NCI-H2081 treated with DMSO at 0.1 percent for 48 hours (cell line): ENCODE data around the gene PPP1CC.
"Not testable (repeated sequence)": the region's sequence is repeated elsewhere in the genome, so short reads cannot be mapped to it uniquely, and the experiment has no call there.

ENCODE experiments used
- DNase-seq: peaks from one replicate; lab custom pipeline; 2025; lab: John Stamatoyannopoulos, UW

The PPP1CC gene

DNA sequence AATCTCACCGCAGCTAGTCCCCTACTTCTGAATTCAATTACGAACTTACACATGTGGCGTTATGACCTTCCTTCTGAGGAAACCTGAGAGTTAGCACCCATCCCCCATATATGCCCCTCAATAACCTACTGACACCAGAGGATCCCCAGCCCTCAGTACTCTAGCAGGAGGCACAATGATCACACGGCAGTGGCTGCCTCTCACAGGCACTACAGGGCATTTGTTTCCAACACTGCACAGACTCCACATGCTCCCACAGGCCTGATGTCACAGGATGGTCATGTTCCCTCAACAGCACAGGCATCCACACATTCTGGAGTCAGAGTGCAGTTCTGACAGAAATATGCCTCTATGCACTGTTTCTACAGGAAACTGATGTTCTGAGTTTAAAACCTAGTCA, 17.4 kb downstream of the PPP1CC start:
- no peak for DNase-seq

DNA sequence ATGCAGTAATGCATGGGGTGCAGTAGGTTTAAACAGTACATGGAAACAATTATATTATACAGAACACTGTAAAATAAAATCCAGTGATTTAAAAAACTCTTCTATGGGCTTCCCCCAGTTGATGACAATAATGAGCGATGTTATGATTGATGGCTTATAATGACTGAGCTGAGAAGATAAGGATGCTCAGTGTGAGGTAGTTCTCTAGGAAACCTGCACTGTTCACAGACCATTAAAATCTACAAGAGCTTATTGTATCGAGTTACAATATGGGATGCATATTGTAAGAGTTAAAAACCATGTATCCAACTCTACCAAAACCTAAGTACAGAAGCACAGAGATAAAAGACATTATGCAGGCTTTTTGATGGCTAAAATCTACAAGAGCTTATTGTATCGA, 19.8 kb downstream of the PPP1CC start:
- DNase-seq = not testable (repeated sequence)

DNA sequence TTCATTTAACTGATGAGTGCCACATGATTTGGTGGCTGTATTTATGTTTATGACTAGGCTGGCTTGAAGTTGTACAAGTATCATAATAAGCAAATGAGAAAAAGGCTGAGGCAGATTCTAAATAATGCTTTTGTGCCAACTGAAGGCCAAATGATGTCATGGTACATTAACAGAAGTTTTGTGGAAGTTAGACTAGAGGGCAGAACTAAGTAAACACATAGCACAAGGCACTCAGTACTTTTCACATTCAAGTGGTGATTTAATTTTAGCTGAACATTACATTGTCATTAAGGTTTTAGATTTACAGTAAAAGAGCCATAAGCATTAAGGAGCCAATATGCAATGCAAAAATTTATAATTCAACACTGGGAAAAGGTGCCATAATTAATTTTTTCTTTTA, 21.1 kb downstream of the PPP1CC start:
- no peak for DNase-seq

DNA sequence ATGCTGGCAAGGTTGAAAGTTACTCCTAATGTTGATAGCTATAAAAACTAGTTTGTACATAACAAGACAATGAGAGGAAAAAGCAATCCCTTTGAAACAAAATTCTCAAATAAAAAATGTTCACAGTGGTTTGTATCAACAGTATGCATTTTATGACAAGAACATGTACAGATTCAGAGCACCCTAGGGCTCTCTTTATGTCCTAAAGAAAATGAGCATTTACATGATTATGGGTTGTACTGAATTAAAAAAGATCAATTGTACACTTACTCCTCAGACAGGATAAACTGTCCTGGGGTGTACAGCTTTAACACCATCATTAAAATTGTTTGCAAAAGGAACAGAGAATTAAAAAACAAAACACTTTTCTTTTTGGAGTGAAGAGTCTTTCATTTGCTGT, 22.2 kb downstream of the PPP1CC start:
- DNase-seq = no peak

DNA sequence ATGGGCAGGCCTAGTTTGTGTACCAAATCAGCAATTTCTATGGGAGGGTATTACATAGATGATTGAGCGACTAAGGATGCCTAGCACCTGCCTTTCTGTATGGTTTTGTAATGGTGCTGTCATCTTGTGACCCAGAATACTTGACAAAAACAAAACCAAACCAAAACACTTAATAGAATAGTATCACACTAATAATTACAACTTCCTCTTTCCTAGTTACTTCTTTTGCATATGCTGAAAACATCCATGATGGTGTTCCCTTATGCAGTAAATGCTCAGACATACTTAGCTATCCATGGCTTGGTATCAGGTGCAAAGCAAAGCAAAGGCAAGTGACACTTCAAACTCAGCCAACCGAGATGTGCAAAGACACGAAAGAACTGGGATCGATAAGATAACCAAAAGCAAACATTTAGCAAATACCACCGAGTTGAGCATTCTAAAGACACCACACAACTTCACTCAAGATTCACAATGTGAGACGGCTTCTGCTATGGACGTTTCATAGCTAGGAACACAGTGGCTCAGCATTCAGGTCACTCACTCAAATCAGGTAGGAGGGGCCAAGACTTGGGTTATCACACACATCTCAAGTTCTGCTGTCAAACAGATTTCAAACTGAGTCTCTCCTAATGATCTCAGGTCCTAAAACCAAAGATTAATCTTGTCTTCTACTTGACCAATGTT, 24.3 kb downstream of the PPP1CC start:
- DNase-seq = no peak

DNA sequence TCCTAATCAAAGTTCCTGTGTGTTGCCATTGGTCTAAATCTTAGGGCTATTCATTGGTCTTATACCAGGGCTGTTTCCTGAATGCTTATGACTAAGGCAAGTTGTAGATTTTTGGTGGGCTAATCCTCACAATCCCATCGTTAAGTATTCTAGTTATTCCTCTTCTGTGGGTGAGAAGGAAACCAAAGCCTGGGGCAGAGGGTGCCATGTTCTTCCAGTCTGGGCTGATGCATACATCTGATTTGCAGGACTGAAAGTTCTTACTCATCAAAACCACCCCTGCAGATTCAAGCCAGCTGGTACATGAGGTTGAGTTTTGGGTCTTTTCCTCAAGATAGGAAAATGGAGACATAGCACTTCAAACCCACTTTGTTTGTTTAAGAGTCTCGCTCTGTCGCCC, 25.7 kb downstream of the PPP1CC start:
- DNase-seq = no peak

DNA sequence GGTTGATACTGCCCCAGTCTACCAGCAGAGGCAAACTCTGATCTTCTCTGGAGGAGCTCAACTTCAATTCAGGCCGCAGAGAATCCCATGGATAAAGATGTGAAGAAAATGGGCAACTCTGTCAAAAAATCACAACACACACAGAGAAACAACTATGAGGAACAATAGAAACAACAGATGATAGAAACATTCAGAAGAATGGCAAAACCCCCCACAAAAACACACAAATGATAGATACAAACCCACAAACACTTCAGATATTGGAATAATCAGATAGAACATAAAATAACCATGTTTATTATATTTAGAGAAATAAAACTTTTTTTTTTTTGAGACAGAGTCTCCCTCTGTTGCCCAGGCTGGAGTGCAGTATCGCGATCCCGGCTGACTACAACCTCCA, 33.8 kb downstream of the PPP1CC start:
- no peak for DNase-seq

DNA sequence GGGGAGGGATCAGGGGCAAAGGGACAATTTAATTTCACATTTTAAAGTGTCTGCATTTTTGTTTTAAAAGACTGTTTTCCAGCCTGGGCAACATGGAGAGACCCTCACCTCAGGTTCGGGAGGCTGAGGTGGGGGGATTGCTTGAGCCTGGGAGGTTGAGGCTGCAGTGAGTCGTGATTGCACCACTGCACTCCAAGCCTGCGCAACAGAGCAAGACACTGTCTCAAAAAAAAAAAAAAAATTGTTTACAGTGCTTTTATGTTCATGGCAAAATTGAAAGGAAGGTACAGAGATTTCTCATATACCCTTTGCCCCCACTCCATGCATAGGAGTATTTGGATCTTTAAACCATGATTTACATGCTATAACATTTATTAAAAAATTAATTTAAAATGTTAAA, 37.4 kb downstream of the PPP1CC start:
- no peak for DNase-seq

DNA sequence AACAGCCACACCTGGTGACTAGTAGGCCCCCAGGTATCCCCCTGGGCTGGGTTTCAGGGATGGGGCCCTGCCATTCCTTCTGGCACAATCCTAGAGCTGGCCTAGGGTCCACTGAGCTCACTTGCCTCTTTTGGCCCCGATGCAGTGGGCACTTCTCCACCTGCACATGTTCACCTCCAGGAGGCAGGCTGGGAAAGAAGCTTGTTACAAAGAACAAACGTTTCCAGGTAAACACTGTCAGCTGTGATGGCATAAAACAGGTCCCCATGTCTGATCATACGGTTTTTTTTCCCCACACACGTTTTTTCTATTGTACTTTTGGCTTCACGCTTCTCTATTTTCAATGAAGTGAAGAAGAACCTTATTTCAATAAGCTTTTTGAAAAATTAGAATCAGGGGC, 37.9 kb downstream of the PPP1CC start:
- DNase-seq = no peak

DNA sequence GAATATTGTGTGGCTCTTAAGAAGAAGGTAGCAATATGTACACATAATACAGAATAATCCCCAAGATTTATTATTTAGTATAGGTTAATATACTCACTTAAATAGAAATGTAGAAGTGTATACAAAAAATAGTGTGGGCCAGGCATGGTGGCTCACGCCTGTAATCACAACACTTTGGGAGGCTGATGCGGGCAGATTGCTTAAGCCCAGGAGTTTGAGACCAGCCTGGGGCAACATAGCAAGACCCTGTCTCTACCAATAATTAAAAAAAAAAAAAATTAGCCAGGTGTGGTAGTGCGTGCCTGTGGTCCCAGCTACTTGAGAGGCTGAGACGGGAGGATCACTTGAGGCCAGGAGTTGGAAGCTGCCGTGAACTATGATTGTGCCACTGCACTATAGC, 38.5 kb downstream of the PPP1CC start:
- no peak for DNase-seq

DNA sequence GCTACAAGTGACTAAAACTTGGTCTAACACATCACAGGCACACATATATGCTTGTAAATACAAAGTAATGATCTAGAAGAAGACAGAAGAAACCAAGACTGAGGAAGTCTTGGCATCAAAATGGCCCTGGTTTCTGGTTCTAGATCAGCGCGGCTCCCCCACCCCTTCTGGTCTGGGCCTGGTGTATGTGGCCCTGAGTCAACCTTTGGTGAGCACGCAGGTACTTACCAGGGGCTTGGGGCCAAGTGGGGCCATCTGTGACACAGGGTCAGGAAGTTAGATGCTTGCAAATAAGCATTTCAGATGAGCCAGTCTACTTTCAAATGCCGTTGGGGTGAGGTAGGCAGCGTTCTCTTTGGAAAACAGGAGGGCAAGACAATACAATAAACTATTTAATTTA, 40.6 kb downstream of the PPP1CC start:
- no peak for DNase-seq

DNA sequence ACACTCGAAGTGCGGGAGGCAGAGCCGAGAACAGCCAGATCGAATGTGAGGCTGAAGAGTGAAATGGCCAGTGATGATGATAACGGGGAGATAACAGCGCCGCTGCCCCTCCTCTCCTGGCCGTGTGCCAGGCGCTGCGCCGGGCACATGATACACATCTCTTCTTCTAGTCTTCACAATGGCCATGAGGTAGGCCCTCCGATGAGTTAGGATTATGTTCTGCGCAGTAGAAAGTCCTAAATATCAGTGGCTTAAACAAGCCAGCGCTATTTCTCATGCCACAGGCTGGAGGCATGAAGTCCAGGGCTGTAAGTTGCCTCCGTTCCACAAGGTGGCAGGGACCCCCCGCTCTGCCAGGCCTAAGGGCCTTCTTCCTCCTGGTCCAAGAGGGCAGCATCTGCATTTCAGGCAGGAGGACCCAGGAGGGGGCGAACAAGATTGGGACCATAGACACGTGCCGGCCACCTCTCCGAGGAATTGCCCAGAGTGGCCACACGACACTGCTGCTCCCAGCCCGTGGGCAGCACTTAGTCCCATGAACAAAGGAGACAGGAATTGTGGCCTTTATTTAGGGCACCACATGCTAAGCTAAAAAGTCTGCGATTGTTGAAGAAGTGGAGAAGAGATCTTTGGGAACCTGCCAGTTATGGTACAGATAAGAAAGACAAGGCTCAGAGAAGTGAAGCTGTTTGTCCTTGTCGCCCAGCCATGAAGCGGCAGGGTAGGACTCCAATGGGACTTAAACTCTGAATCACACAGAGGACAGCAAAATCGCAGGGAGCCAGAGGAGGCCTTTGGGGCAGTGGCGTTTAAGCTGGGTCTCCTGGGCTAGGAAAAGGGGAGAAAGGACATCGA, 42.9 kb downstream of the PPP1CC start:
- no peak for DNase-seq

DNA sequence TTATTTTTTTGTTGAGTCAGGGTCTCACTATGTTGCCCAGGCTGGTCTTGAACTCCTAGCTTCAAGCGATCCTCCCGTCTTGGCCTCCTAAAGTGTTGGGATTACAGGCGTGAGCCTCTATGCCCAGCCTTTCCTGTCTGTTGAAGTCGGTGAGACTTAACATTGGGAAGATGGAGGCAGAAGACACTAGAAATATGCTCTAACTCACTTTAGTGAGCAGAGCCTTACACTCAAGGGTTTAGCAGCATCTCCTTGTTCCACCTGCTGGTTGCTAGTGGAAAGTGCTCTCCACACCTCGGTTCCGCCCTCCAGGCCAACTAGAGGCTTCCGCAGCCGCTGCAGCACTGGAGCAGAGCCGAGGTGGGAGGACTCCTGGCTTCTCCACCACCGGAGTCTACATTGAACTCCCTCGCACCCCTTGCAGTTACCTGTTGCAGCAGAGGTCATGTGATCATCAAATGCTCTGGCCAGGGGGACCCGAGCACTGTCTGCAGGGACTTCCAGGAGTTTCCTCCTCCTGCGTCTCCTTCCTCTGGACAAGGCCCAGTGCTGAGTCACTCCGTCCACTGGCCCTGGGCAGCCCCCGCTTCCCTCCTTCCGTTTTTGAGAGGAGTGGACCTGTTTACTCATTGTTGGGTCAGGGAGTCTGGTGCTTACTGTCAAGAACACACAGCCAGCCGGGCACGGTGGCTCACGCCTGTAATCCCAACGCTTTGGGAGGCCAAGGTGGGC, 44.4 kb downstream of the PPP1CC start:
- no peak for DNase-seq

DNA sequence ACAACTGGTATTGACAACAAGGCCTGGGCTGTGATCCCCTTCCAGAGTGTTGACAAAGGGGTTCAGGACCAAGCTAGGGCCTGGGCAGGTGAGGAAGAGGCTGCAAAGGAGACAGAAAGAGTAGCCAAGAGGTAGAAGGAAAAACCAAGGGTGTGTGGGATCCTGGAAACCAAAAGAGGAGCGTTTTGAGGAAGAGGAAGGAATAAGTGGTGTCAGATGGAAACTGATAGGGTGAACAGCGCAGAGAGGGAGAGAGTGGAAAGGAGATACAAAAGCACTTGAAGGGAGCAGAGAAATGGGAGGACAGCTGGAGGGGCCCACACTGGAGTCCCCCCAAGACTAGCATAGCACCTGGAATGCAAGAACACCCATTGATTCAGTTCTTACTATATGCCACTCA, 45.5 kb downstream of the PPP1CC start:
- DNase-seq = no peak

DNA sequence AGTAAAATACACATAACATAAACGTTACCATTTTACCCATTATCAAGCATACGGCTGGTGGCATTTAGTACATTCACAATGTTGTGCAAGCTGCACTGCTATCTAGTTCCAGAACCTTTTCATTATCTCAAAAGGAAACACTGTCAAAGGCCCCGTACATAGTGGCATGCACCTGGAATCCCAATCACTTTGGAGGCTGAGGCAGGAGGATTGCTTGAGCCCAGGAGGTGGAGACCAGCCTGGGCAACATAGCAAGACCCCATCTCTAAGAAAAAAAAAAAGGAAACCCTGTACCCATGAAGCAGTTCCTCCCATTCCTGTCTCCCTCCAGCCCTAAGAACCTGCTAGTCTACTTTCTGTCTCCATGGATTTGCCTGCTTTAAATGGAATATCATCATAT, 46.4 kb downstream of the PPP1CC start:
- DNase-seq = no peak

DNA sequence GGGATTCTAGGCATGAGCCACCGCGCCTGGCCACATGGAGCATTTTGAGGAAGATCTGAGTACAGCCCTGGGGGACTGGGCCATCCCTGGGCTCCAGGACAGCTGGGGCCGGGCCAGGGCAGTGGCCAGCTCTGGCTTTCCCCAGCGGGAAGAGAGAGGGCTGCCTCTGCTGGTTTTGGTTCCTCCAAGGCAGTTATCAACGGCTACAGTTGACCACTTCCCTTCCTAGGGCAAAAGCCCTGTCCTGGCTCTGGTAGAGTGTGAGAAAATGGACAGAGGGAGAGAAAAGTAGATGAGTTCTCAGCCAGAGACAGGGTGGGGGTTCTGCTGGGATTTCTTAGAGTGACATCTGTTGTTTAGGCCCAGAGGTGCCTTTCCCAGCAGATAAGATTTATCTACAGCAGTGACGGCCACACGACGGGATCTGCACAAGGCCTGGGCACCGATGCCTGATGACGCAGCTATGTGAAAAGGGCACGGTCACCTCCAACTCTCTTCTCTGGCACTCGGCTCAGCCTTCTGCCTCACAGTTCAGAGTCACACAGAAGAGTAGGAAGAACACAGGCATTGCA, 48.3 kb downstream of the PPP1CC start:
- DNase-seq = no peak

DNA sequence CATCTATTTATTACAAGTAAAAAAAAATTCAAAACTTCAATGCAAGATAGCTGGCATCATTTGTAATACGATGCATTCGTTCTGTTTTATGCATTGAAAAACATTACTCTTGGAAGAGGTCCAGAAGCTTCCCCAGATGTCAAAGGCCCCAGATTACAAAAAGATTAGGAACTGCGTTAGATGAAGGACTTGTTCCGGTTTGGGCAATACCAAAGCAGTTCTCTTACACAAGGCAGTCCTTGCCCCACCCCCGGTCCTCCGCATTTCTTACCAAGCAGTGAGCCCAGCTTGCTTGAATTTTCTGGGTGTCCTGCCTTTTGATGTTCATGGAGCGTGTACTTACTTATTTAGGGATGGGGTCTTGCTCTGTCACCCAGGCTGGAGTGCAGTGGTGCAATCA, 49.0 kb downstream of the PPP1CC start:
- no peak for DNase-seq

DNA sequence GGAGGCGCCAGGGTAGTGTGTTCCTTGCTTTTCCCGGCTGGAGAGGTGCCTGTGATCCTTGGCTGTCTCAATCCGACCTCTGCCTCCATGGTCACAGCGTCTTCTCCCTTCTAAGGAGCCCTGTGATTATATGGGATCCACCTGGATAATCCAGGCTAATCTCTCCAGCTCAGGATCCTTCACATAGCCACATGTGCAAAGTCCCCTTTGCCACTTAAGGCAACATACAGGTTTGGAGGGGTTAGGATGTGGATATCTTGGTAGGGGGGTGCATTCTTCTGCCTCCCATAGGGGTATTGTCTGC, 52.6 kb downstream of the PPP1CC start:
- DNase-seq = no peak

DNA sequence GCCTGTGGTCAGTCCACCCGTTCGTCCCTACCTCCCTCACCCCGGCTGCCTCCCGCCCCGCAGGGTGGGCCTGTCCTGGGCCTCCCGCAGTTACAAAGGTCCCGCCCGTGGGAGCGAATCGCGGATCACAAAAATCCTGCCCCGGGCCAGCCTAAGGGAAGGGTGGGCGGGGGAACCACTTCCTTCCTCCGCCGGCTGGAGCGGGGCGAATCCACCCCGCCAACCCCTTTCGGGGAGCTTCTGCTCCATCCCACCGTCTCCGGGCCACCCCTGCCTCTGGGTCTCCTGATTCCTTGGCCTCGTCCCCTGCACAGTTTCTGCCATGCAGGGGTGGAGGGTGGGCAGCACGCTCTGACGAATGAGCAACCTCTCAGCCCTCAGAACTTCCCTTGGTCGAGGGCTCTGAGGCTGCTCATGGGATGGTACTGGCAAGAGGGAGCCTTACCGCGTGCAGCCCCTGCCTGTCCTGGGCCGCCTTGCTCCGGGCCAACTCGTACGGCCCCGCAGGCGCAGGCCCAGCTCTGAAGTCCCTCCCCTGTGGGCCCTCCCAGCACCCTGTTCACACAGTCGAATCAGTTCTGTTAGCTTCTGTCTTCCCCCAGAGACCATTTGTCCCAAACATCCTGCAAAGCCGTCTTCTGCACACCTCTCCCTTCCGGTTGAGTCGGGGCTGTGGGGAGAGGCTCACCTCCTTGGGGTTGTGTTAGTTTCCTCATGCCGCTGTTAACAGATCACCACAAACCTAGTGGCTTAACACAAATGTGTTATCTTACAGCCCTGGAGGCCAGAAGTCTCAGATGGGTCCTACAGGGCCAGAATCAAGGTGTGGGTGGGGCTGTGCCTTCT, 53.2 kb downstream of the PPP1CC start:
- no peak for DNase-seq

DNA sequence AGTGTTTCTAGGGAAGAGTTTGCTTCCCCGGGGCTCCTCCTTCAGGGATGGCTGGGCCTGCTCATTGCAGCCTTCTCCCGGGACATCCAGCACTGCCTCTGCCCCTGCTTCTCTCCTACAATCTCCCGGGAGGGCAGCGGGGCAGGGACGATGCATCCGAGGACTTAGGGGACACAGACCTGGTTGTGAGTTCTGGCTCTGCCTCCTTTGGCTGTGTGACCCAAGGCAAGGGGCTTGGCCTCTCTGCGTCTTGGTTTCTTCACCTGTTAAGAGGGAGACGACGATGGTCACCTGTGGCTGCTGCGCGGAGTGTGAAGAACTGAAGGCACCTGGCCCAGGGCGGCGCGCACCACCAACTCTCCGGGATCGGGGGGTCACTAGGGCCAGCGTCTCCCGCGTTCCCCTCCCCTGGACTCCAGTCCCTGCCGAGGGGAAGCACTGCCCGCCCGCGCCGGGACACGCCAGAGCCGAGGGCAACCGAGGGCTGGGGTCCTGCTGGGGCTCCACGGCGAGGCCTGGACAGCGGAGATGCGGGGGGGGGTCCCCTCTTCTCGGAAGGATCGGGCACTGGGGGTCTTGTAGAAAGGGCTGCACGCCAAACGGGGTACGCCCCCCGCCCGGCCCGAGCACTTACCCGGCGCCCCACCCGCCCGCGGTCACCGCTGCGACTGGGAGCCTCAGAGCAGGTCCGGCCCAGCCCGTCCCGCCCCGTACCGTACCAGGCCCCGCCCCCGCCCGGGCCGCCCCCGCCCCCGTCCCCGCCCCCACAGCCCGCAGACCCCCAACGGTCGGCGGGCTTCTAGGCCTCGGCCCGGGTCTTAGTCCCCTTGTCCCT, 54.0 kb downstream of the PPP1CC start, which contains the start of gene HVCN1:
Gene HVCN1 (minus strand): TSS at position 670 of the 835 bp plus-strand sequence. CDS start 5,870 bp downstream, outside the sequence.
- DNase-seq = no peak
